Suppressor macrophage treated with lipopolysaccharide for 1 hour (primary cell): Measurements from ENCODE around the gene RADIL.
"Not testable (repeated sequence)": the region's sequence is repeated elsewhere in the genome, so short reads cannot be mapped to it uniquely, and the experiment has no call there.

Experiments
- DNase-seq, 3 donors: peaks; one replicate each; pipeline ENCODE4 v3.0.0-alpha.2; 2020 to 2022

RADIL gene, protein sequence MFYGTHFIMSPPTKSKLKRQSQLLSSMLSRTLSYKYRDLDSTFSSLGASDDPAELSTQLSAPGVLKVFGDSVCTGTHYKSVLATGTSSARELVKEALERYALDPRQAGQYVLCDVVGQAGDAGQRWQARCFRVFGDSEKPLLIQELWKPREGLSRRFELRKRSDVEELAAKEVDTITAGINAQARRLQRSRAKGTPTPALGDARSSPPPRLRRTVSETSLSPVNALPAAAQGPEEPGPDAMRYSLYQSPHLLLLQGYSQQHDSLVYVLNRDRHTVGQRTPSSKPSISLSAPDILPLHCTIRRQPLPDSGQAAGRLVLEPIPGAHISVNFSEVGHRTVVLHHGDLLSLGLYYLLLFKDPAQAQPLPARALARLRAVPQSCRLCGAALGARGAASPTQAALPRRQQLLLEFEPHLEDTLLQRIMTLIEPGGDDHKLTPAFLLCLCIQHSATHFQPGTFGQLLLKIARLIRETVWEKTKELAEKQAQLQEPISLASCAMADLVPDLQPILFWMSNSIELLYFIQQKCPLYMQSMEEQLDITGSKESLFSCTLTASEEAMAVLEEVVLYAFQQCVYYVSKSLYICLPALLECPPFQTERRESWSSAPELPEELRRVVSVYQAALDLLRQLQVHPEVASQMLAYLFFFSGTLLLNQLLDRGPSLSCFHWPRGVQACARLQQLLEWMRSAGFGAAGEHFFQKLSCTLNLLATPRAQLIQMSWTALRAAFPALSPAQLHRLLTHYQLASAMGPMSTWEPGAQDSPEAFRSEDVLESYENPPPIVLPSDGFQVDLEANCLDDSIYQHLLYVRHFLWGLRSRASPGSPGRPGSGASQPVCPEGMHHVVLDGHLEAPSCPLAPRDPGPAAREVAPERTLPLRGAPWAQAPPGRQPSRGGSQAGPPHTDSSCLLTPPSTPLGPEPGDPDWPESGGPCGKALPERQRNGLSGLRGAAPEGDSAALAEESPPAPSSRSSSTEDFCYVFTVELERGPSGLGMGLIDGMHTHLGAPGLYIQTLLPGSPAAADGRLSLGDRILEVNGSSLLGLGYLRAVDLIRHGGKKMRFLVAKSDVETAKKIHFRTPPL

DNA sequence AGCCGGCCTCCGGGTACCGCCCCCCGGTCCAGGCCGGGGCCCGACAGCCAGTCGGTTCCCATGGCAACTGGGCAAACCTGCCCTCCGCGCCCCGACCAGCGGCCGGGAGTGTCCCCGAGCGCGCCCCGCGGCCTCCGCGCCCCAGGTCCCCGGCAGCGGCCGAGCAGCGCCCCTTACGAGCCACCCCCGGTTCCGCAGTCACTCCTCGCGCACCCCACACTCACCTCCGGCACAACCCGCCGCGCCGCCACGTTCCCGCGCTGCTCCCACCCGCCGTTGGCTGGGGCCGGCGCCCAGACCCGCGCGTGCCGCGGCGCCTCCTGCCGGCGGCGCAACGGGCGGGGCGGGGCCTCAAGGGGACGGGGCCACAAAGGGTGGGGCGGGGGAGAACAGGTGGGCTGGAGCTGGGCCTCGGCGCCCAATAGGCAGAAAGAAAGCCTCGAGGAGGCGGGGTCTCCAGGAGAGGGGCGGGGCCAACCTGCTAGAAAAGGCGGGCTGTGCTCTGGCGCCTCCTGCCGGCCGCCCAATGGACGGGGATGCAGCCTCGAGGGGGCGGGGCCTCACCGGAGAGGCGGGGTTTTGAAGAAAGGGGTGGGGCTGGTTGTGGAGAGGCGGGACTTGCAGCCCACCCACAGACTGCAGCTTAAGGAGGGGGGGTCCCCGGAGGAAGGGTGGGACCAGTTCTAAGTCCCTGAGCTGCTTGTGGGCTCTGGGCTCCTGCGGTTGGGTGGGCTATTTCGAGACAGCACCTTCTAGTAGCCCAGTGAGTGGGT lies at the start of gene RADIL:
TSS of gene RADIL (minus strand) at position 345 of the 773 bp plus-strand sequence. CDS start 5,577 bp downstream, outside the sequence.
- peak; percentile 83 to 91 (median 87) for DNase-seq

DNA sequence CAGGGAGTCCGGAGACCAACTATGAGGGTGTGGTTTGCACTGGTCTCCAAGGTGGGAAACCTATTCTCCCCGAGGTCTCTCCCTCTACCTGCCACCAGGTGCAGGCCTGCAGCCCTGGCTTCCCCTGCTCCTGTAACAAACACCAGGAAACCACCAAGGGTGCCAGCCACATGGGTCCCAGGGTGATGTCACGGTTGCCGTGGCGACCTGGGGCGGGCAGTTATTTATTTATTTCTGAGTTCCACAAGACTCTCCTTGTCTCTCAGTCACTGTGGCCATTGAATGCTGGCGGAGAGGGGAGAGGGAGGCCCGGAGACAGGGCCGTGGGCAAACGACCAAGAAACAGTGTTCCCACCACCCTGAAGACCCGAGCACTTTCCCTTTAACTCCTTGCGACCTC lies 48.4 kb upstream of the RADIL start:
- DNase-seq = peak in 2 of 3 donors; percentile 2 to 4

DNA sequence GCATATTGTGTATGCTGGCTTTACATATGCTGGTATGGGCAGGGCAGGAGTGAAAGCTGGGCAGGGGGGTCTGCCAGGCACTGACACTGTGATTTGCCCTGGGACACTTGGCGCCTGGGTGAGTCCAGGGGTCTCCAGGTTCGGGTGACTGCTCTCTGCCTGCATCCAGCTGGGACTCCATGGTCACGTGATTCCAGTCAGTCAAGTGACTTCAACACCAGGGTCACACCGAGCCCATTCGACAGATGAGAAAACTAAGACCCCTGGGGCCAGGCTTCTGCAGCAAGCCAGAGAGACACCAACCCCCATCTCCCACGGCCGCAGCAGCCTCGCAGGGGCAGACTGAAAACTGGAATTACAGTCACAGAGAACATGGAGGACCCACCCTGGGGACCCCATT lies 45.5 kb upstream of the RADIL start:
- DNase-seq = no peak

DNA sequence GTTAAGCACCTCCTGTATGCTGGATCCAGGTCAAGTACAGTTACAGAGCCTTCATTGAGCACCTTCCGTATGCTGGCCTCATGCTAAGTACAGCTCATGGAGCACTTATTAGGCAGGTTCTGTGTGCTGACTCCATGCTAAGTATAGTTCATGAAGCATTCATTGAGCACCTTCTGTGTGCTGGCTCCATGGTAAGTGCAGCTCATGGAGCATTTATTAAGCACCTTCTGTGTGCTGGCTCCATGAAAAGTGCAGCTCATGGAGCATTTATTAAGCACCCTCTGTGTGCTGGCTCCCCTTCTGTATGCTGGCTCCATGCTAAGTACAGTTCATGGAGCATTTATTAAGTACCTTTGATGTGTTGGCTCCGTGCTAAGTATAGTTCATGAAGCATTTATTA lies 44.9 kb upstream of the RADIL start:
- DNase-seq = no peak

DNA sequence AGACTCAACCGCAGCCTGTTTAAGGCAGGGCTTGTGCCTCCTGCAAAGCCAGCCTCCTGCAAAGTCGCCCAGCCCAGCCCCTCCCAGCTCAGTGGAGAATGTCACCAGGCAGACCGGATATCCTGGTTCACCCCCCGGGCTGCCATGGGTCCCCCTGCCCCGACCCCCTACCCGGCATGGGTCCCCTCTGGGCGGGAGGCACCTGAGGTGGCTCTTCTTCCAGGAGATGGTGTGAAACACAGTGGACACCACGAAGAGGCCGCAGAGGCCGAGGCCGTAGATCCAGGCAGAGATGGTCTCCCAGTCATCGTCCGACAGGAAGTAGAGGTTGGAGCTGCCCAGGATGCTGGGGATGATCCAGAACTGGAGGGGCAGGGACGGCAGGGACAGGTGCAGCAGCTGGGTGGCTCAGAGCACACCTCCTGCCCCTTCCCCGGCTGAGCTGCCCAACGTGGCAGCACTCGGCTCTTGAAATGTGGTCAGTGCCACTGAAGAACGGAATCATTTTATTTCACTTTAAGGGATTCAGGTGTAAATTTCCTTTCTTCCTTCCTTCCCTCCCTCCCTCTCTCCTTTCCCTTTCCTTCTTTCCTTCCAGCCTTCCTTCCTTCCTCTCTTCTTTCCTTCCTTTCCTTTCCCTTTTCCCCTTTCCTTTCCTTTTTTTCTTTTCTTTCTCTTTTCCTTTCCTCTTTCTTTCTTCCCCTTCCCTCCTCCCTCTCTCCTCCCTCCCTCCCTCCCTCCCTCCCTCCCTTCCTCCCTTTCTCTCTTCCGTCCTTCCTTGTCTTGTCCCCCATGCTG lies 36.7 kb upstream of the RADIL start:
- no peak for DNase-seq

DNA sequence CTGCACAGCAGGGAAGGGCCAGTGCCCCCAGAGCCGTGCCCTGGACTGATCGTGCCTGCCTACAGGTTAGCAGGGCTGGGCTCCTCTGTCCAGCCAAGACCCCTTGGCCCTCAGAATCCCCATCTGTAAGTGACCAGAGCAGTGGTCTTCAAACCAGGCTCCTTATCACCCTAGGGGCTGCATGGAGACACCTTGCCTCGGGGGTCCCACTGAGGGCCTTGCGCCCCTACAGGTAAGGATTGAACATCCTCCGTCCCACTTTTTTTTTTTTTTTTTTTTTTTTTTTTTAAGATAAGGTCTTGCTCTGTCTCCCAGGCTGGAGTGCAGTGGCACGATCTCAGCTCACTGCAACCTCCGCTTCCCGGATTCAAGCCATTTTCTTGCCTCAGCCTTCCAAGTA lies 32.6 kb upstream of the RADIL start:
- DNase-seq = no peak

DNA sequence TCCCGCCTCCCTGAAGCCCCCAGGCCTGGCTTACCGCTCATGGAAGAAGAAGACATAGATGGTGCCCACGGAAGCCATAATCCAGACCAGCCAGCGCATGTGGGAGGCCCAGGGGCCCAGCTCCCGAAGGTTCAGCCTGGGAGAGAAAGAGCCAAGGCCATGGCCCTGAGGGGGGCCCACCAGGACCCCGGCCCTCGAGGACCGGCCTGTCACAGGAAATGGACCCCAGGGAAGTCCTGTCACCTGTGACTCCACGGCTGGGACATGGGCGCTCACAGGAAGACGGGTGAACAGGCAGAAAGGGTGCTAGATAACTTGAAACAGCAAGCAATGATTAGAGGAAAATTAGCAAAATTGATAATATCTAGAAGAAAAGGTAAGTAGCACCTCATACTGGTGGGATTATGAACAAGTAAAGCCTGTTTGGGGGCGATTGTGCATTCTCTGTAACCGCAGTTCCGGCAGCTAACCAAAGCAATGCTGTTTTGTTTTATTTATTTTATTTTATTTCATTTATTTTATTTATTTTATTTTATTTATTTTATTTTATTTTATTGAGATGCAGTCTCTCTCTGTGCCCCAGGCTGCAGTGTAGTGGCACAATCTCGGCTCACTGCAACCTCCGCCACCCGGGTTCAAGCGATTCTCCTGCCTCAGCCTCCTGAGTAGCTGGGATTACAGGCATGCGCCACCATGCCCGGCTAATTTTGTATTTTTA lies 27.8 kb upstream of the RADIL start:
- no peak for DNase-seq

DNA sequence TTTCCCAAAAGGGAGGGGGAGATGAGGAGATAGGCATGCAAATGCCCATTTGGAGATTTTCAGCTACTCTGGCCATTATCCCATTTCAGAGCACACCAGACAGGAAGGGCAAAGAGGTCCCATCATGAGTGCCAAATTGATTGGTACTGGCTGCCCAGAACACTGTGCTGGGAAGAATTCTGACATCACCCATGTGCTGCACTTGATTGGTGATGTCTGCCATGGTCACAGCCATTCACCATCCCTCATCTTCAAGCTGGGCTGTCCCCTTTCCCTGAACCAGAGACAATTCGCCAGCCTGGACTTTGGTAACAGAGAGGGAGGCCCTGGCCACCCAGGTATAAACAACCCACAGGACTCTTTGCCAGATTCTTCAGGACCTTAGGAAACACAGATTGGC lies 23.2 kb upstream of the RADIL start:
- no peak for DNase-seq

DNA sequence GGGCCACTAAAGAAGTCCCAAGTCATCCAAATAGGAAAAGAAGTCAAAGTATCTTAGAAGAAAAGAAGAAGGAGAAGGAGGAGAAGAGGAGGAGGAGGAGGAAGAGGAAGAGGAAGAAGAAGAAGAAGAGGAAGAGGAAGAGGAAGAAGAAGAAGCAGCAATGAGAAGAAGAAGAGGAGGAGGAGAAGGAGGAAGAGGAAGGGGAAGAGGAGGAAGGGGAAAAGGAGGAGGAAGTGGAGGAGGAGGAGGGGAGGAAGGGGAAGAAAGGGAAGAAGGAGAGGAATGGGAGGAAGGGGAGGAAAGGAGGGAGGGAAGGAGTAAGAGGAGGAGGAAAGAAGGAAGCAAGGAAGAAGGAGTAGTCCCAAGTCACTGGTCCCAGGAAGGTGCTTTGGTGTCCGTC lies 21.7 kb upstream of the RADIL start:
- DNase-seq = no peak

DNA sequence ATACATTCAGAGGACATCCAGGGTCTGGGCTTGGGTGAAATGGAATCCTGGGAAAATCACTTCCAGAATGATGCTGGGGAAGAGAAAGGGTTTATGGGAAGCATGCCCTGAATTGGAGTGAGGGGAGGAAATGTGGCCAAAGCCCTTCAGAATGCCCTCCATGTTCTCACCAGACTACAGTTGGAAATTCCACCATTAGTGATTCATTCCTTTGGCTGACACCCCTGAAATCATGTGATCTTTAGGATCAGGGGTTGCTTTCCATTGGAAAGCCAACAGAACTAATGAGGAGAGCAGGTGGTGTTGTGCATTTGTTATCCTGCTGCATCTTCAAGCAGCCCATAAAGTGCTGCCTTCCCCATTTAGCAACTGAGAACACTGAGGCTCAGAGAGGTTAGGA lies 20.8 kb upstream of the RADIL start:
- DNase-seq = no peak

DNA sequence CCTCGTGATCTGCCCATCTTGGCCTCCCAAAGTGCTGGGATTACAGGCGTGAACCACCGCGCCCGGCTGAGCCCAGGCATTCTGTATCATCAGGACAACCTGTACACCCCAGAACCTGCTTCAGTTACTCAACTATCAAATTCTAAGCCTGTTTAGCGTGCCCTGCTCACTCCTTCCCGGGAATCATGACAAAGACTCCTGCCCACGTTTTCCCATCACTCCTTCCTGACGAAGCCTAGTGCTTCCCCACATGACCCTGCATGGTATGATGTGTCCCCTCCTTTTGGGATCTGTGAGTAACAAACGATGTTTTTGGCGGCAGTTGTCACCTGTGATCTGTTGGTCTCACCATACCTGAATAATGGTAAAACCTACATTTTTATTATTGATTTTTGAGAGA lies 12.2 kb upstream of the RADIL start:
- no peak for DNase-seq

DNA sequence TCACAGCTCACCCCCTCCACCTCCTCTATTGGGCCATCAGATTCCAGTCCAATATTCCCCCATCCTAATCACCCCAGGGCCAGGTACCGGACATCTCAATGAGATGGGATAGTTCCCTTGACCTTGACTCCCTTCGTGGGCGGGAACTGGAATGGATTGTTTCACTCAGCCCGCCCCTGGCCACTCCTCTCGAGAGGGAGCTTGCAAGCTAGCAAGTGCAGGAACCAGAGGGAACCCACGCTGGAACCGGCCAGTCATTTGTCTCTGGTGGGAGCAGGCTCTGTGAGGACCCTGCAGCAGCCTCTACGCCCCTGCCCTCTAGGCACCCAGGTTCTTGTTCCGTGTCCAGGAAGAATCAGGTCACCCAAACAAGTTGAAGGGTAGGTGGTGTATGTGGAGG lies 11.0 kb upstream of the RADIL start:
- no peak for DNase-seq

DNA sequence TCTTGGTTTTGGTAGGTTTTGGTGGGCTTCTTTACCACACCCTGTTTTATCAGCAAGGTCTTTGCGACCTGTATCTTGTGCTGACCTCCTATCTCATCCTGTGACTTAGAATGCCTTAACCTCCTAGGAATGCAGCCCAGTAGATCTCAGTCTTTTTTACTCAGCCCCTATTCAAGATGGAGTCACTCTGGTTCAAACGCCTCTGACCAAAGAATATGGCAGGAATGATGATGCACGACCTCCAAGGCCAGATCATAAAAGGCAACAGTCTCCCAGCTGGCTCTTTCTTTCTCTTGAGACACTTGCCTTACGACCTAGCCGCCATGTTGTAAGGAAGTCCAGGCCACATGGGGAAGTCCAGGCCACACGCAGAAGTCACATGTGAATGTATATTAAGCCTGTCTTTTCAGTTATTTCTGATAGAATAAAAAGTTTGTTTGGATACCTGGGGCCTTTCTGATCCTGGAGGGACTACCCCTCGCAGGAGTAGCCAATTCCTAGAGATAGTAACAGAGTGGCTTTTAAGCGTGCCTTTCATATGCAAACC lies 10.5 kb upstream of the RADIL start:
- DNase-seq = no peak

DNA sequence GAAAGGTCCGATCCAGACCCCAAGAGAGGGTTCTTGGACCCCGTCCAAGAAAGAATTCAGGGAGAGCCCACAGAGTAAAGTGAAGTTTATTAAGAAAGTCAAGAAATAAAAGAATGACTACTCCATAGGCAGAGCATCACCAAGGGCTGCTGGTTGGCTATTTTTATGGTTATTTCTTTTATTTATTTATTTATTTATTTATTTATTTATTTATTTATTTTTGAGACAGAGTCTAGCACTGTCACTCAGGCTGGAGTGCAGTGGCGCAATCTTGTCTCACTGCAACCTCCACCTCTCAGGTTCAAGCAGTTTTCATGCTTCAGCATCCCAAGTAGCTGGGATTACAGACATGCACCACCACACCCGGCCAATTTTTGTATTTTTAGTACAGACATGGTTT lies 9.7 kb upstream of the RADIL start:
- DNase-seq = not testable (repeated sequence)

DNA sequence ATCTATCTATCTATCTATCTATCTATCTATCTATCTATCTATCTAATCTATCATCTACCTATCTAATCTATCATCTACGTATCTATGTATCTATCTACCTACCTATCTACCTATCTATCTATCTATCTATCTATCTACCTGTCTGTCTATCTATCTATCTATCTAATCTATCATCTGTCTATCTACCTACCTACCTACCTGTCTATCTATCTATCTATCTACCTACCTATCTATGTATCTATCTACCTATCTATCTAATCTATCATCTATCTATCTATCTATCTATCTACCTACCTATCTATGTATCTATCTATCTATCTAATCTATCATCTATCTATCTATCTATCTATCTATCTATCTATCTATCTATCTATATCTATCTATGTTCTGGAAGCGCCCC lies 8.0 kb upstream of the RADIL start:
- DNase-seq = not testable (repeated sequence)

DNA sequence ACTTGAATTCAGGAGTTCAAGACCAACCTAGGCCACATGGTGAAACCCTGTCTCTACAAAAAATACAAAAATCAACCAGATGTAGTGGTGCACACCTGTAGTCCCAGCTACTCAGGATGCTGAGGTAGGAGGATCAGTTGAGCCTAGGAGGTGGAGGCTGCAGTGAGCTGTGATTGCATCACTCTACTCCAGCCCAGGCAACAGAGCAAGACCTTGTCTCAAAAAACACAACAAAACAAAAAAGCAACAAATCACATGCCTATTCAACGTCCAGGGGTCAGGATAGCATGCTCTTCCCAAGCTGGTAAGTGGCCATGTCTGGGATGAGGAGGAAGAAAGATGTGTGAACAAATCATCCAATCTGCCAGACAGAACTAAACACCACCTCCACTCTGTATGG lies 6.2 kb upstream of the RADIL start:
- DNase-seq = no peak

DNA sequence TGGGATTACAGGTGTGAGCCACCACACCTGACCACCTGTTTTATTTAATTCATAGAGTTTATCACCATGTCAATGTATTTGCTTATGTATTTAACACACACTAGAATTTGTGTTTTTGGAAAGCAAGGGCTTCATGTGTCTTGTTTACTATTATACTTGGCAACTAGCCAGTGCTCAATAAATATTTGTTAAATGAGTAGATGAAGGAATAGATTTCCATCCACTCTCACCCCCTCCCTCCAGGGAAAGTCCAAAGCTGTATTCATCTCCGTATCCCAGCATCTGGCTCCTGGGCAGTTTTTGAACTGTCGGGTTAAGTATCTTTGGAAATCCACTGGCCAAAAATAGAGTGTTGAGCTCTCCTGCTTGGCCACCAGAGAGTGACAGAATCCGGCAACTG lies 4.6 kb upstream of the RADIL start:
- no peak for DNase-seq

DNA sequence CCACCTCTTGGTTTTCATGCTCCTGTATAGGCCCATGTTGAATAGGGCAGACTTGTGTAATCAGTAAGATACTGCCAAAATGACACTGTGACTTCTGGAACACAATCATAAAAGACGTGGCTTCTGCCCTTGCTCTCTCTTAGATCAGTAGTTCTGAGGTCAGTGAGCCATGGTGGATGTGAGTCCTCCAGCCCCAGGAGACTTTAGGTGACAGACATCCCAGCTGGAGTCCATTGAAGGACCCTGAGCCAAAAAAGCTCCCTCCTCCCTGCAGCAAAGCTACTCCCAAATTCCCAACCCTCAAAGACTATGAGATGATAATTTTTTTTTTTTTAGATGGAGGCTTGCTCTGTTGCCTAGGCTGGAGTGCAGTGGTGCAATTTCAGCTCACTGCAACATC lies 3.2 kb upstream of the RADIL start:
- no peak for DNase-seq

DNA sequence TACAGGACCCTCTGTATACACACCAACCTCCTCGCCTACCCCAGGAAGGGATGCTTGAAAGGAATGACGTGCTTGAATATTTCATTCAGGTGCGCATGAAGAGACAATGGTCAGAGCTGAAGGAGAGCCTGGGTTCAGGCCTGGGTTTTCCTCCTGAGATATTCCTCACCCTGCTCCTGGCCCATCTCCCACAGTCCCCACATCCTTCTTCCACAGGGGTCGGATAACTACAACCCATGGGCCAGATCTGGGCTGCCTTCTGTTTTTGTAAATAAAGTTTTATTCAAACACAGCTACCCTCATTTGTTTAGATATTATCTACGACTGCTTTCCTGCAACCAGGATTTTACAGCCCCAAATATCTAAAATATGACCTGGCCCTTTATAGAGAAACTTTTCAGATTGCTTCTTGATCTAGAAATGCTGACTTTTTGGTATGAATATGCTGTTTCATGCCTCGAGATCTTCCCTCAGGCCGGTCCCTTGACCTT lies 1.8 kb upstream of the RADIL start:
- DNase-seq = no peak

DNA sequence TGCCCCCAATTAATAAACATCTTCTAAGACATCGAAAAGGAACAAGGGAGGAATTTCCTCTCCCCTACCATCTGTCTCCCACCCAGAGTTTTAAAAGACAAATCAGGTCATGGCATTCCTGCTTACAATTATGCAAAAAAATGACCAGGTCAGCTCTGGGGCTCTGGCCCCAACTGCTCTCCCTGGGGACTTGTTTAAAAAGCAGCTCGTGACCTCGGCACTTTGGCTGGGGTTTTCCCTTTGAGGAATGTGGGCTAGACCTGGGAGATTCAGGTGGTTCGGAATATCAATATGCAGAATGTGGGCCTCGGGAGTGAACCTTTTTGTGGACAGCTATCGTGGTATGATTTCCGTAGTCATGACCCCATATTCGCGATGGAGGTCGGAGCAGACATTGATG lies 648 bp upstream of the RADIL start:
- DNase-seq = no peak

DNA sequence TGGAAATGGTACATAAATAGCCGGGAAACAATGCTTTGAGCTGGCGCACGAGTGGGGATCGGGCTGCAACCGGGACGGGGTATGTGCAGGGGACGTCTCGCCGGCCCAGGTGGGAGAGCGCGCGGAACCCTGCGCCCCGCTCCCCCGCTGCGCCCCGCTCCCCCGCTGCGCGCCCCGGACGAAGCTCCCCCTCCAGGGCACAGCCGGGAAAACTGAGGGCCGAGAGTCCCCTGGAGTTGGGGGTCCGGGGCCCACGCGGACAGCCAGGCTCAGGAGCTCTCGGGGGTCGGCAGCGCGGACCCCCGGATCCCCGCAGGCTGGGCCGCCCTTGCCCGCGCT lies 514 bp downstream of the RADIL start:
- DNase-seq = no peak
